ENCODE data around the gene HIF1A. TPM values are rescaled to one million over a fixed set of nuclear protein-coding genes. Genes with fewer than 3 reads are reported as not detected.

The HIF1A gene
- total and polyA plus RNA-seq, 2 of the 13 experiments (the other 11 are each of a cell fraction or from before 2014, with no cell fraction given): 41.0 to 126 TPM

DNA sequence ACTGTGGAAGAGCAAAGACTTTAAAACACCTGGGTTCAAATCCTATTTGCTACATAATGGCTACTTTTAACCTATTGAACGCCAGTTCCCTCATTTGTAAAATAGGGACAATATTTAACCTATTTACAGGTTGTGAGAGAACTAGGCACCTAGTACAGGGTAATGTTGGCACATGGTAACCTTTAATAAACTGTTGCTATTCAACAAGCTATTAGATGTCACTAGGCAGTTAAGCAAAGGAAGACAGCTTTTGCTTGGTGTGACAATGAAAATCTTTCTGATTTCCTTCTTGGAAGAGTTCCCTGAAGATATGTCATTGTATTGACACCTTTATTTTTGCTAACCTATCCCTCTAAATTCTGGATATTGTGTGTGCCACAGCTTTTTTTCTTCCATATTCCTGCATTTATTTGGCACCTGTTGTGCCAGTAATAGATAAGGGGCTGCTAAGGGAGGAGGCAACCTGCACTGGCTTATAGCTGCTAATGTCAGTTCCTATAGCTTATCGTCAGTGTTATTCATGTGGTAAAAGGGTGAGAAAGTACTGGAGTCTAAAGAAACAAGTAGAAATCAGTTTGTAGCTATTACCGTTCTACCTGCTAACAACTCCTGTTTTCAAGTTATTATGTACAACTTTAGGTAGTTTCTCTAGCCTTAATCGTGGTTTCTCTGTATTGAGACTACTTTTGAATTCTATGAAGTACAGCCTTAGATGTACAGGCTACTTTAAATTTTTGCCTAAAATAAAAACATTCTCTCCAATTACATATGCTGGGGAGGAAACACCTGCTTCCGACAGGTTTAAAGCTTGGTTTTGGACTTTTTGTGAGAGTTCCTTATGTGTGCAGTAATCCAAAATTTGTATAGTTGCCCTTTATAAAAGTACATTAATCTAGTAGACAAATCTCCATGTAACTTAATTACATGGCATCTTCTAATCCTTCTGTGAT, 24.3 kb downstream of the HIF1A start:
- TF ChIP-seq, protein P1, sequence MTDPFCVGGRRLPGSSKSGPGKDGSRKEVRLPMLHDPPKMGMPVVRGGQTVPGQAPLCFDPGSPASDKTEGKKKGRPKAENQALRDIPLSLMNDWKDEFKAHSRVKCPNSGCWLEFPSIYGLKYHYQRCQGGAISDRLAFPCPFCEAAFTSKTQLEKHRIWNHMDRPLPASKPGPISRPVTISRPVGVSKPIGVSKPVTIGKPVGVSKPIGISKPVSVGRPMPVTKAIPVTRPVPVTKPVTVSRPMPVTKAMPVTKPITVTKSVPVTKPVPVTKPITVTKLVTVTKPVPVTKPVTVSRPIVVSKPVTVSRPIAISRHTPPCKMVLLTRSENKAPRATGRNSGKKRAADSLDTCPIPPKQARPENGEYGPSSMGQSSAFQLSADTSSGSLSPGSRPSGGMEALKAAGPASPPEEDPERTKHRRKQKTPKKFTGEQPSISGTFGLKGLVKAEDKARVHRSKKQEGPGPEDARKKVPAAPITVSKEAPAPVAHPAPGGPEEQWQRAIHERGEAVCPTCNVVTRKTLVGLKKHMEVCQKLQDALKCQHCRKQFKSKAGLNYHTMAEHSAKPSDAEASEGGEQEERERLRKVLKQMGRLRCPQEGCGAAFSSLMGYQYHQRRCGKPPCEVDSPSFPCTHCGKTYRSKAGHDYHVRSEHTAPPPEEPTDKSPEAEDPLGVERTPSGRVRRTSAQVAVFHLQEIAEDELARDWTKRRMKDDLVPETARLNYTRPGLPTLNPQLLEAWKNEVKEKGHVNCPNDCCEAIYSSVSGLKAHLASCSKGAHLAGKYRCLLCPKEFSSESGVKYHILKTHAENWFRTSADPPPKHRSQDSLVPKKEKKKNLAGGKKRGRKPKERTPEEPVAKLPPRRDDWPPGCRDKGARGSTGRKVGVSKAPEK (CRISPR knock-in tag; IDR thresholded peaks at IDR 0.05; ENCODE audit: borderline replicate concordance): no peak
- peak; percentile 3 for TF ChIP-seq RBM22 (optimal IDR thresholded peaks at IDR 0.05; ENCODE audit: low read length)
- in situ Hi-C loops (cut with HindIII; ENCODE audit: extremely low pct_ligation_motif_present, low pct_unique_long_range_greater_than_20kb): no loop called here
- no peak overlapping the region for H3K4me3 ChIP-seq (replicated peaks in 1 of 3; ENCODE audit: insufficient read depth in 1 of 3, low read depth in 2 of 3, low read length in 3 of 3)
- DNase-seq (ENCODE audit: low spot score): no peak
- peaks cover 79% of the 10 kb centered on the region for H3K79me2 ChIP-seq (ENCODE audit: insufficient read depth, low read length)
- no peak overlapping the region for H3K4me2 ChIP-seq (ENCODE audit: low read depth, low read length)
- H3K4me1 ChIP-seq (ENCODE audit: insufficient read depth, low read length): peaks cover 48% of the 10 kb centered on the region
- intact Hi-C loops (cut with micrococcal nuclease; ENCODE audit: unreplicated experiment): loop anchor here (5.0 kb wide), 1 partner anchor 112 kb away; no protein-coding TSS in a partner anchor
- CTCF ChIA-PET (ENCODE audit: low intra/inter-chr PET ratio, low total read pairs): no interaction called here
- H3K9ac ChIP-seq (ENCODE audit: insufficient read depth, low read depth, low read length): no peak overlapping the region
- H4K20me1 ChIP-seq (ENCODE audit: insufficient read depth, low read length): peaks cover 67% of the 10 kb centered on the region
- ATAC-seq: no peak
- H3K27me3 ChIP-seq (ENCODE audit: control insufficient read depth in 1 of 2, insufficient read depth in 2 of 2, low read length in 2 of 2): no peaks in the 10 kb centered on the region; a peak in 1 of 5 replicates
- no peak for FAIRE-seq
- H2AFZ ChIP-seq (ENCODE audit: low read length): no peak overlapping the region
- peaks cover 5 to 29% of the 10 kb centered on the region in 2 experiments for H3K36me3 ChIP-seq (replicated peaks in 1 of 2; ENCODE audit: control insufficient read depth in 1 of 2, insufficient read depth in 2 of 2, low read length in 2 of 2)
- H3K9me3 ChIP-seq (ENCODE audit: low read length): no peaks in the 10 kb centered on the region
- no peak overlapping the region for H3K27ac ChIP-seq (ENCODE audit: extremely low read length, insufficient read depth, low read length)
- 92% methylated on average over 5 of the region's 5 CpGs for WGBS (ENCODE audit: low lambda C conversion rate)
- POLR2A ChIA-PET: no interaction called here
- no TSS peak for BruUV-seq (replicated peaks)

DNA sequence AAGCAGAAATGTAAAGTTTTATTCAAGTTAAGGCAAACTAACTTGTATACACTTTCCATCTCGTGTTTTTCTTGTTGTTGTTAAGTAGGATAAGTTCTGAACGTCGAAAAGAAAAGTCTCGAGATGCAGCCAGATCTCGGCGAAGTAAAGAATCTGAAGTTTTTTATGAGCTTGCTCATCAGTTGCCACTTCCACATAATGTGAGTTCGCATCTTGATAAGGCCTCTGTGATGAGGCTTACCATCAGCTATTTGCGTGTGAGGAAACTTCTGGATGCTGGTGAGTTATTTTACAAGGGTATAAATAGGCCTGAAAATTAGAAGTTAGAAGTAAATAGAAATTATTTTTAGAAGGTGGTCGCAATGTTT, 25.0 kb downstream of the HIF1A start:
- Histone ChIP-seq H2AFZ (ENCODE audit: low read length) (no peak overlapping the region), H3K27ac (ENCODE audit: extremely low read length, insufficient read depth, low read length) (no peak overlapping the region), H3K36me3 (replicated peaks in 1 of 2; ENCODE audit: control insufficient read depth in 1 of 2, insufficient read depth in 2 of 2, low read length in 2 of 2) (peaks cover 6 to 36% of the 10 kb centered on the region in 2 experiments), H3K79me2 (ENCODE audit: insufficient read depth, low read length) (peaks cover 74% of the 10 kb centered on the region), H3K4me2 (ENCODE audit: low read depth, low read length) (no peak overlapping the region), H3K9me3 (ENCODE audit: low read length) (no peaks in the 10 kb centered on the region), H3K4me3 (replicated peaks in 1 of 3; ENCODE audit: insufficient read depth in 1 of 3, low read depth in 2 of 3, low read length in 3 of 3) (no peak overlapping the region), H4K20me1 (ENCODE audit: insufficient read depth, low read length) (peaks cover 62% of the 10 kb centered on the region), H3K27me3 (ENCODE audit: control insufficient read depth in 1 of 2, insufficient read depth in 2 of 2, low read length in 2 of 2) (no peaks in the 10 kb centered on the region; a peak in 1 of 5 replicates), H3K4me1 (ENCODE audit: insufficient read depth, low read length) (peaks cover 41% of the 10 kb centered on the region), H3K9ac (ENCODE audit: insufficient read depth, low read depth, low read length) (no peak overlapping the region)
- ChIA-PET CTCF (ENCODE audit: low intra/inter-chr PET ratio, low total read pairs) (no interaction called here), POLR2A (no interaction called here)
- BruUV-seq (replicated peaks): no TSS peak
- ATAC-seq (no peak), FAIRE-seq (no peak), DNase-seq (ENCODE audit: low spot score) (no peak)
- intact Hi-C loops (cut with micrococcal nuclease; ENCODE audit: unreplicated experiment): no loop called here
- WGBS (ENCODE audit: low lambda C conversion rate): 96% methylated on average over 9 of the region's 9 CpGs
- TF ChIP-seq RBM22 (optimal IDR thresholded peaks at IDR 0.05; ENCODE audit: low read length): peak; percentile 49
- TF ChIP-seq ZNF20 (CRISPR knock-in tag; IDR thresholded peaks at IDR 0.05): no peak
- in situ Hi-C loops (cut with HindIII; ENCODE audit: extremely low pct_ligation_motif_present, low pct_unique_long_range_greater_than_20kb): no loop called here

All from HepG2 (cell line).